HEK293 (cell line): ENCODE data around the gene RXRG.

Source experiments
- CTCF ChIP-seq: fragments of 450-650 bp; formaldehyde crosslinking; IDR thresholded peaks from 2 replicates; pipeline ENCODE4 v1.5.1; 2016; ENCODE audit warnings: missing biosample characterization, missing genetic modification characterization
- PATZ1 ChIP-seq: fragments of 450-650 bp; formaldehyde crosslinking; IDR thresholded peaks from 2 replicates; pipeline ENCODE4 v1.5.1; 2016; ENCODE audit warnings: missing biosample characterization, missing genetic modification characterization
- REST ChIP-seq: fragments of 450-650 bp; formaldehyde crosslinking; IDR thresholded peaks from 2 replicates; pipeline ENCODE4 v1.5.1; 2016; ENCODE audit warnings: missing biosample characterization, missing genetic modification characterization
- YY1 ChIP-seq: fragments of 450-650 bp; formaldehyde crosslinking; IDR thresholded peaks from 2 replicates; pipeline ENCODE4 v1.5.1; 2018; ENCODE audit warnings: missing biosample characterization, missing genetic modification characterization
- ZBTB17 ChIP-seq: fragments of 450-650 bp; formaldehyde crosslinking; IDR thresholded peaks from 2 replicates; pipeline ENCODE4 v1.5.1; 2016; ENCODE audit warnings: missing biosample characterization, missing genetic modification characterization
- ZBTB6 ChIP-seq: fragments of 450-650 bp; formaldehyde crosslinking; IDR thresholded peaks from 2 replicates; pipeline ENCODE4 v1.5.1; 2017; ENCODE audit warnings: missing biosample characterization, missing genetic modification characterization
- ZBTB7A ChIP-seq: fragments of 450-650 bp; formaldehyde crosslinking; IDR thresholded peaks from 2 replicates; pipeline ENCODE4 v1.5.1; 2016; ENCODE audit warnings: low read depth, missing biosample characterization, missing genetic modification characterization
- ZNF138 ChIP-seq: fragments of 450-650 bp; formaldehyde crosslinking; IDR thresholded peaks from 2 replicates; pipeline ENCODE4 v1.5.1; 2016; ENCODE audit warnings: missing biosample characterization, missing genetic modification characterization, borderline replicate concordance
- ZNF175 ChIP-seq: fragments of 450-650 bp; formaldehyde crosslinking; IDR thresholded peaks from 2 replicates; pipeline ENCODE4 v1.5.1; 2016; ENCODE audit warnings: missing biosample characterization, missing genetic modification characterization
- ZNF26 ChIP-seq: fragments of 450-650 bp; formaldehyde crosslinking; IDR thresholded peaks from 2 replicates; pipeline ENCODE4 v1.5.1; 2016; ENCODE audit warnings: missing biosample characterization, missing genetic modification characterization
- ZNF280D ChIP-seq: fragments of 450-650 bp; formaldehyde crosslinking; IDR thresholded peaks from 2 replicates; pipeline ENCODE4 v1.5.1; 2016; ENCODE audit warnings: missing biosample characterization, missing genetic modification characterization
- ZNF341 ChIP-seq: fragments of 450-650 bp; formaldehyde crosslinking; IDR thresholded peaks from 2 replicates; pipeline ENCODE4; 2016; ENCODE audit warnings: low read depth, missing biosample characterization, missing genetic modification characterization
- ZNF354C ChIP-seq: fragments of 450-650 bp; formaldehyde crosslinking; IDR thresholded peaks from 2 replicates; pipeline ENCODE4 v1.5.1; 2016; ENCODE audit warnings: missing biosample characterization, missing genetic modification characterization, low read depth, borderline replicate concordance

- TF ChIP-seq CTCF (tag by site-specific recombination) (no peak), ZNF138 (tag by site-specific recombination) (no peak), ZBTB6 (tag by site-specific recombination) (no peak), ZNF26 (tag by site-specific recombination) (no peak), ZNF280D (tag by site-specific recombination) (no peak), ZNF354C (tag by site-specific recombination) (no peak), YY1 (no peak), ZNF341 (tag by site-specific recombination) (no peak), PATZ1 (tag by site-specific recombination) (no peak), ZNF175 (tag by site-specific recombination) (no peak), REST (tag by site-specific recombination) (no peak), ZBTB7A (no peak), ZBTB17 (tag by site-specific recombination) (no peak)
Observed at GRCh38 chr1:165355139-165355976, 89.6 kb downstream of the RXRG start.
